ENCODE results near the gene CCDC187. TPM values are rescaled to one million over a fixed set of nuclear protein-coding genes. Genes with fewer than 3 reads are reported as not detected.

CCDC187 gene
- total RNA-seq, 1 donor from 2014 or later: not detected

DNA sequence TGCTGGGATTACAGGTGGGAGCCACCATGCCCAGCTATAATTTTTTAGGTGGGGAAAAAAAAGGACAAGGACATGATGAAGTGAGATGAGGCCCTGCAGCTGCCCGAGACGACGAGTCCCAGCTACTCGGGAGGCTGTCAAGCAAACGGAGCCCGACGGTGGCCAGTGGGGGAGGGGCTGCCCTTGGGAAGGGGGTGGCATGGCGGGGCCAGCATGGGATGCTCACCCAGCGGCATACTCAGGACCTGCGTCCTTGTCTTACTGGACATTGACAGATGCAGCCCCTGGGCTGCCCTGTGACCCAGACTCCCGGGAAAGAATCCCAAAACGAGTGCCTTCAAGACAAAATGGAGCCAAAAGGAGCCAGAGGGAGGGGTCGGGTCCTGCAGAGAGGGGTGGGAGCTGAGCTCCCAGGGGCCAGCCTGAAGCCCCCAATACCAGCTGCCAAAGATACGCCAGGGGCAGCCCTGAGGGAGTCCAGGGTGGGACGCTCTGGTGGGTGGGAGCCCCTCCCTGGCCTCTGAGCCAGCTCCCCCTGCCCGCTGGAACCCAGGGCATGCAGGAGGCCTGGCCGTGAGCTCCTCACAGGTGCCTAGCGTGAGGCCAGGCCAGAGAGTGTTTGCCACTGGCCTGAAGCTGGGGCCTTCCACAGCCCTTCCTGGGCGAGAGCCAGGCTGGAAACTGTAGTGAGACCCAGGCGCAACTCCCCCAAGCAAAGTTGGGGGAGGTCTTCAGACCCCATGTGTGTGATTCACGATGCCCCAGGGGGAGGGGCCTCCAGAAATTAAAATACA, 15.7 kb downstream of the CCDC187 start:
- Histone ChIP-seq H3K4me1 (no peaks in the 10 kb centered on the region), H3K9me3 (no peaks in the 10 kb centered on the region), H3K4me3 (no peak overlapping the region), H3K27ac (no peak overlapping the region), H3K27me3 (no peaks in the 10 kb centered on the region), H3K36me3 (no peaks in the 10 kb centered on the region)
- DNase-seq (ENCODE audit: extremely low spot score in 2 of 2): no peak
- TF ChIP-seq POLR2AphosphoS5 (IDR thresholded peaks at IDR 0.05; ENCODE audit: insufficient read depth in 1 of 2, low read depth in 1 of 2): no peak
- no peak for TF ChIP-seq POLR2A (IDR thresholded peaks at IDR 0.05)
- TF ChIP-seq, protein P1, sequence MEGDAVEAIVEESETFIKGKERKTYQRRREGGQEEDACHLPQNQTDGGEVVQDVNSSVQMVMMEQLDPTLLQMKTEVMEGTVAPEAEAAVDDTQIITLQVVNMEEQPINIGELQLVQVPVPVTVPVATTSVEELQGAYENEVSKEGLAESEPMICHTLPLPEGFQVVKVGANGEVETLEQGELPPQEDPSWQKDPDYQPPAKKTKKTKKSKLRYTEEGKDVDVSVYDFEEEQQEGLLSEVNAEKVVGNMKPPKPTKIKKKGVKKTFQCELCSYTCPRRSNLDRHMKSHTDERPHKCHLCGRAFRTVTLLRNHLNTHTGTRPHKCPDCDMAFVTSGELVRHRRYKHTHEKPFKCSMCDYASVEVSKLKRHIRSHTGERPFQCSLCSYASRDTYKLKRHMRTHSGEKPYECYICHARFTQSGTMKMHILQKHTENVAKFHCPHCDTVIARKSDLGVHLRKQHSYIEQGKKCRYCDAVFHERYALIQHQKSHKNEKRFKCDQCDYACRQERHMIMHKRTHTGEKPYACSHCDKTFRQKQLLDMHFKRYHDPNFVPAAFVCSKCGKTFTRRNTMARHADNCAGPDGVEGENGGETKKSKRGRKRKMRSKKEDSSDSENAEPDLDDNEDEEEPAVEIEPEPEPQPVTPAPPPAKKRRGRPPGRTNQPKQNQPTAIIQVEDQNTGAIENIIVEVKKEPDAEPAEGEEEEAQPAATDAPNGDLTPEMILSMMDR (IDR thresholded peaks at IDR 0.05): no peak
- intact Hi-C loops (cut with DNase I): no loop called here

DNA sequence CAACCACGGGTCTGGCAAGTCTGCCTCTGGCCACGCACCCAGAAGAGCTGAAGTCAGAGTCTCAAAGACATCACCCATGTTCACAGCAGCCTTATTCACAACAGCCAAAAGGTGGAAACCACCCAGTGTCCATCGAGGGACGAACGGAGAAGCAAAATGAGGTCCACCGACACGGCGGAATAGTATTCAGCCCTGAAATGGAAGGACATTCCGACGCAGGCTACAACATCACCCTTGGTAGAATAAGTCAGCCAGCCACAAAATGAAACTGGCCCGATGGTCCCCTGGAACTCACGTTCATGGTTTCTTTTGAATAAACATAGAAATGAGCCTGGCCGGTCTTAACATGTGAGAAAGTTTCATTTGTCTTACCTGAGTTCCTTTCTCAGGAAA, 16.9 kb downstream of the CCDC187 start:
- Histone ChIP-seq H3K27me3 (no peaks in the 10 kb centered on the region), H3K36me3 (no peaks in the 10 kb centered on the region), H3K9me3 (no peaks in the 10 kb centered on the region), H3K4me3 (no peak overlapping the region), H3K27ac (no peak overlapping the region), H3K4me1 (no peaks in the 10 kb centered on the region)
- TF ChIP-seq POLR2AphosphoS5 (IDR thresholded peaks at IDR 0.05; ENCODE audit: insufficient read depth in 1 of 2, low read depth in 1 of 2) (no peak), POLR2A (IDR thresholded peaks at IDR 0.05) (no peak)
- TF ChIP-seq, protein P1 (IDR thresholded peaks at IDR 0.05): no peak
- intact Hi-C loops (cut with DNase I): no loop called here
- DNase-seq (ENCODE audit: extremely low spot score in 2 of 2): no peak

- TF ChIP-seq, protein P1 (IDR thresholded peaks at IDR 0.05): no peak
- no peak for TF ChIP-seq POLR2A (IDR thresholded peaks at IDR 0.05)
- Histone ChIP-seq H3K4me3 (no peak overlapping the region), H3K27ac (no peak overlapping the region), H3K36me3 (no peaks in the 10 kb centered on the region), H3K27me3 (no peaks in the 10 kb centered on the region), H3K4me1 (no peaks in the 10 kb centered on the region), H3K9me3 (no peaks in the 10 kb centered on the region)
- no peak for DNase-seq (ENCODE audit: extremely low spot score in 2 of 2)
- intact Hi-C loops (cut with DNase I): no loop called here
Measured at GRCh38 chr9:136286359-136286986, 17.4 kb downstream of the CCDC187 start.

GRCh38 chr9:136285501-136286358, 18.2 kb downstream of the CCDC187 start:
- H3K4me3 ChIP-seq: no peak overlapping the region
- TF ChIP-seq, protein P1 (IDR thresholded peaks at IDR 0.05): no peak
- TF ChIP-seq POLR2A (IDR thresholded peaks at IDR 0.05): no peak
- no peak for TF ChIP-seq POLR2AphosphoS5 (IDR thresholded peaks at IDR 0.05; ENCODE audit: insufficient read depth in 1 of 2, low read depth in 1 of 2)
- H3K9me3 ChIP-seq: no peaks in the 10 kb centered on the region
- no peaks in the 10 kb centered on the region for H3K27me3 ChIP-seq
- H3K36me3 ChIP-seq: no peaks in the 10 kb centered on the region
- no peak for DNase-seq (ENCODE audit: extremely low spot score in 2 of 2)
- H3K27ac ChIP-seq: no peak overlapping the region
- no peaks in the 10 kb centered on the region for H3K4me1 ChIP-seq
- intact Hi-C loops (cut with DNase I): no loop called here
